HG03378 (cell line): ENCODE measurements around the gene GRID1.

Source experiments
- ATAC-seq: cut with Tn5 transposase; IDR thresholded peaks from one replicate; pipeline ENCODE4 v1.9.1; 2021; ENCODE audit warnings: mild to moderate bottlenecking, moderate library complexity; ENCODE audit not compliant: unreplicated experiment

Gene GRID1

GRCh38 chr10:85615556-85615955 is 751.0 kb downstream of the GRID1 start:
- ATAC-seq = no peak

- ATAC-seq = no peak
Measured at GRCh38 chr10:85614981-85615380, 751.6 kb downstream of the GRID1 start.

GRCh38 chr10:85614566-85614965 is 752.0 kb downstream of the GRID1 start:
- ATAC-seq = no peak

- ATAC-seq = no peak
Measured at GRCh38 chr10:85613391-85613790, 753.2 kb downstream of the GRID1 start.

GRCh38 chr10:85612833-85613232 is 753.8 kb downstream of the GRID1 start:
- ATAC-seq = peak; percentile 45

DNA sequence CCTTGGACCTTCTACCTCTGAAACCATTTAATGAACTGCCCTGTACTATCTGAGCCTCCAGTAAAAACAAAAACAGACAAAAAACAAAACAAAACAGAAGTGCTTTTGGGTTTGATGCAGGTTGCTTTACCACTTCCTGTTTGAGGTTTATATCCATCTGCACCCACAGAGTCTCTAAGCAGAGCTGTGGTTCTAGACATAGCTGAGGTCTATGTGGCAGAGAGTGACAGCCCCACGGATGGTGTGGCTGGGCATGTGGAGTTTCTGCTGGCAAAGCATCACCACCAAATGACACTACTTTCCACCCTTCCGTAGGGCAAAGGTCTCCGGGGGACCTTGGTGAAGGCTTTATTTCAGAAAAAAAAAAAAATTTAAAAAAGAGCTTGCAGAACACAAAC is 754.2 kb downstream of the GRID1 start:
- ATAC-seq = peak; percentile 93

DNA sequence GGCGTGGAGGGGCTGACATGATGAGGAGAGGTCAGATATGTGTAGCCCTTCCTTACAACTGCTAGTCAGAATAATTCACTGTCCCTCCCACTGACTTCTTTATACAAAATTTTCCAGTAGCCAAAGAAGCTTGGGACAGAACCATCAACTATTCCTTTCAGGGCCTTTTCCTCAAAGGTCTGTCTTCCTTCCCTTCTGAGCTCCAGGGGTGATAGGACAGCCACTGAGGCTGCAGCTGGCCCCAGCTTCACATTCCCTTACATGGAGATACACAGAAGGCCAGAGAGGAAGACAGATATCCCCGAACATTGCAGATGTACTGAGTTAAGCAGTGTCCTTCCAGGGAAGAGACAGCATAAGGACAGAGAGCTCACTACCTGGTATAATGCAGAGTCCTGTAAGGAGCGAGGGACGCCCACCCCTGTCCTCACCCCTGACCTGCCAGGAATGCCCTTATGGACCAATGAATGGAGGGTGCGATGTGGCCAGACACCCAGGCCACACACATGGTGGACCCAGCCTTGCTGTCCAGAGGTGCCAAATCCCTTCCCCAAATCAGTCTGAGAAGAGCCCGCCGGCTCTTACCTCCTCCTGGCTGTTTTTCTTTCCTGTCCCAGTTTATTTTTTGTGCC is 754.7 kb downstream of the GRID1 start:
- ATAC-seq = no peak

DNA sequence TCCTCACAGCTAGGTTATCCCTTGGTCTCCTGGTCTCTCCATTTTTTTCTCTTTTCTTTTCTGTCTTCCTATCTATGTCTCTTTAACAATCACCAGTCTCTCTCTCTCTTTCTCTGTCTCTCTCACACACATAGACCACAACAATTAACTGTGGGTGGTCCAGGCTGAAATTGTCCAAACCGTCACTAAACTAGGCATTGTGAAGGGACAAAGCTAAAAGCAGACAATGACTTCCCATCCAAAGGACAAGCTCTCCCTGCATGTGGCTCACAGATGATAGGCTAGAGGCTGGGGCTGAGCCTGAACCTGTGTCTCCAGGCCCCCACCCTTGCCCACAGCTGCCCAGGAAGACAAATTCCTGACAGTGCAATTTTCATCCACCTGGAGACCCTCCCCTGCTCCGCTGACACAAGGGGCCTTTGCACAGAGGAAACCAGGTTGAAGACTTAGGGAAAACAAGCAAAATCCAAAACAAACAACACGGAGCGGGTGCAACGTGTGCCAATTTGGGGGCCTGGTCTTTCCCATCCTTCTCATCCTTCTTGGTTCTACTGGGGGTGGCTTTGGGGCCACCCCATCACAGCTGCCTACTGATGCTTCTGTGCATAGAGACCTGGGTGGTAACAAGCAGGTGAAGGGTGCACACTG is 755.4 kb downstream of the GRID1 start:
- ATAC-seq = no peak

- ATAC-seq = no peak
Measured at GRCh38 chr10:85610381-85611092, 756.1 kb downstream of the GRID1 start.

- ATAC-seq = no peak
Measured at GRCh38 chr10:85609509-85609908, 757.1 kb downstream of the GRID1 start.

DNA sequence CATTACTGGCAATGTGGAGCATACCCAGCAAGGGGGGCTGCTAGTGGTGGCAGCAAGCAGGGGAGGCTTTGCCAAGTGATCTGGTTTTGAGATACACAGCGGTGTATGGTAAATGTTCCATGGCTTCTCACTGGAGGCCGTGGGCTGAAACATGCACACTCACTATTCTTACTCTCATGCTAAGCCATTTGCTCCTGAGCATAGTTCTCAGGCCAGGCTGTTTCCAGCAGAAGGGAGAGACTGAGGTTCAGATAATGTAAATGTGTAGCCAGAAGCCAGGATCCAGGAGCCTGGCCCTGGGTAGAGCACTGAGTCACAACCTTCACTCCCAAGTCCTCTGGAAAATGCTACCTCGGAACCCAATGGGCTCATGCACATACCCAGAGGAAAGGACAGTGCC is 757.9 kb downstream of the GRID1 start:
- no peak for ATAC-seq

GRCh38 chr10:85607043-85607695 is 759.4 kb downstream of the GRID1 start:
- ATAC-seq = no peak

GRCh38 chr10:85606401-85606800 is 760.2 kb downstream of the GRID1 start:
- ATAC-seq = no peak

GRCh38 chr10:85604884-85605283 is 761.7 kb downstream of the GRID1 start:
- no peak for ATAC-seq

- ATAC-seq = no peak
Measured at GRCh38 chr10:85604136-85604725, 762.4 kb downstream of the GRID1 start.

GRCh38 chr10:85603151-85603940 is 763.2 kb downstream of the GRID1 start:
- ATAC-seq = no peak

GRCh38 chr10:85602713-85603112 is 763.9 kb downstream of the GRID1 start:
- ATAC-seq = no peak

DNA sequence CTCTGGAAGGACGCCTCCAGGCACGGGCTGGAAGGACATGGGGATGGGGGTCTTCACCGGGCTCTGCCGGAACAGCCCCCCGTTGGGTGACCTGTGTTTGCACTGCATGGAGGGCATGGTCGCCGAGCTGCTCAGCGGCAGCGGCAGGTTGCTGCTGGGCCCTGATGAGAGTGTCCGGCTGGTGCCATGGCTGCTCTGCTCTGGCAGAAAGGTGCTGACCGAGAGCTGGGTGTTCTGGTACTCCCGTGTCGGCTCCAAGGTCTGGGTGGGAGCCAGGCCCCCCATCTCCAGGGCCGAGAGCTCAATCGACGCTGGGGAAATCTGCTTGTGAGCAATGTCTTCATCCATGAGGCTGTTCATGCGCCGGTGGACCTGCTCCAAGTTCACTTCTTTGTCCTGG is 764.3 kb downstream of the GRID1 start:
- no peak for ATAC-seq

- ATAC-seq = no peak
Measured at GRCh38 chr10:85601526-85601925, 765.1 kb downstream of the GRID1 start.

GRCh38 chr10:85600744-85601081 is 765.9 kb downstream of the GRID1 start:
- ATAC-seq = no peak
